ENCODE data around the gene RFX2. TPM values are rescaled to one million over a fixed set of nuclear protein-coding genes. Genes with fewer than 3 reads are reported as not detected.

The RFX2 gene
- total and polyA plus RNA-seq, 9 of the 15 experiments (the other 6 are each of a cell fraction or from before 2014, with no cell fraction given) = 3.6 to 18.7 (median 8.7) TPM

DNA sequence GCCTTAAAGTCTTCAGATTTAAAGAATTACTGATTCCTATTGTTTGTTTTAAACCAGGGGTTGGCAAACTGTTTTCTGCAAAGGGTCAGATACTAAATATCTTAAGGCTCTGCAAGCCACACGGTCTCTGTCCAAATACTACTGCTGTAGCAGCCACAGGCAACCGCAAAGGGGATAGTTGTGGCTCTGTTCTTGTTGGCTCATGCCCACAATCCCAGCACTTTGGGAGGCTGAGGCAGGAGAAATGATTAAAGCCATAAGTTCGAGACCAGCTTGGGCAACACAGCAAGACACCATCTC, 154.7 kb downstream of the RFX2 start (continued):
- TF ChIP-seq, protein P1, sequence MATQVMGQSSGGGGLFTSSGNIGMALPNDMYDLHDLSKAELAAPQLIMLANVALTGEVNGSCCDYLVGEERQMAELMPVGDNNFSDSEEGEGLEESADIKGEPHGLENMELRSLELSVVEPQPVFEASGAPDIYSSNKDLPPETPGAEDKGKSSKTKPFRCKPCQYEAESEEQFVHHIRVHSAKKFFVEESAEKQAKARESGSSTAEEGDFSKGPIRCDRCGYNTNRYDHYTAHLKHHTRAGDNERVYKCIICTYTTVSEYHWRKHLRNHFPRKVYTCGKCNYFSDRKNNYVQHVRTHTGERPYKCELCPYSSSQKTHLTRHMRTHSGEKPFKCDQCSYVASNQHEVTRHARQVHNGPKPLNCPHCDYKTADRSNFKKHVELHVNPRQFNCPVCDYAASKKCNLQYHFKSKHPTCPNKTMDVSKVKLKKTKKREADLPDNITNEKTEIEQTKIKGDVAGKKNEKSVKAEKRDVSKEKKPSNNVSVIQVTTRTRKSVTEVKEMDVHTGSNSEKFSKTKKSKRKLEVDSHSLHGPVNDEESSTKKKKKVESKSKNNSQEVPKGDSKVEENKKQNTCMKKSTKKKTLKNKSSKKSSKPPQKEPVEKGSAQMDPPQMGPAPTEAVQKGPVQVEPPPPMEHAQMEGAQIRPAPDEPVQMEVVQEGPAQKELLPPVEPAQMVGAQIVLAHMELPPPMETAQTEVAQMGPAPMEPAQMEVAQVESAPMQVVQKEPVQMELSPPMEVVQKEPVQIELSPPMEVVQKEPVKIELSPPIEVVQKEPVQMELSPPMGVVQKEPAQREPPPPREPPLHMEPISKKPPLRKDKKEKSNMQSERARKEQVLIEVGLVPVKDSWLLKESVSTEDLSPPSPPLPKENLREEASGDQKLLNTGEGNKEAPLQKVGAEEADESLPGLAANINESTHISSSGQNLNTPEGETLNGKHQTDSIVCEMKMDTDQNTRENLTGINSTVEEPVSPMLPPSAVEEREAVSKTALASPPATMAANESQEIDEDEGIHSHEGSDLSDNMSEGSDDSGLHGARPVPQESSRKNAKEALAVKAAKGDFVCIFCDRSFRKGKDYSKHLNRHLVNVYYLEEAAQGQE (IDR thresholded peaks at IDR 0.05; ENCODE audit: borderline replicate concordance) = 0 out of 2 replicates have a peak, but pooled peaks have one; percentile 8
- TF ChIP-seq, protein P1 (CRISPR knock-in tag; IDR thresholded peaks at IDR 0.05; ENCODE audit: low read depth) = no peak

DNA sequence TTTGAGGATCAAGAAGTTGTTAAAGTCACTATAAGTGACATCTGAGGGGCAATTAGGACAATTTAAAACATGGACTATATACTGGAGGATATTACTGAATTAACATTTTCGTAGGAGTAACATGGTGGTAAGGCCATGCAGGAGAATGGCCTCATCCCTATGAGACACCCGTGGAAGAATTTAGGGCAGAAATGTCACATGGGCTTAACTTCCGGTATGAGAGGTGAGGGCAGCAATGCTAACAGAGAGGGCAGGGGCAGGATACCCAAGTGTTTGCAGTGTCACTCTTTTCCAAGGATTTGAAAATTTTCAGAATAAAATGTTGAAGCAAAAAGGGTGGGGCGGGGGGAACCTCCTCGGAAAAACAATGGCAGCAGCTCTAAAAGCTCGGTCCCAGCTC, 156.0 kb downstream of the RFX2 start:
- Histone ChIP-seq H3K9ac (ENCODE audit: insufficient read depth in 1 of 2, low read depth in 2 of 2, low read length in 2 of 2) (peak overlapping the region; percentile 65 to 91), H3K9me3 (replicated peaks; ENCODE audit: control insufficient read depth, insufficient read depth, low read depth, low read length) (no peaks in the 10 kb centered on the region), H3K79me2 (ENCODE audit: control insufficient read depth, insufficient read depth, low read length) (peaks cover 99% of the 10 kb centered on the region), H2AFZ (ENCODE audit: low read depth, low read length) (peak overlapping the region; percentile 3; the same call in 1 of the 2 replicates), H3K9me1 (ENCODE audit: control insufficient read depth, insufficient read depth, low read length) (peaks cover 4% of the 10 kb centered on the region), H3K27me3 (ENCODE audit: control insufficient read depth in 2 of 2, insufficient read depth in 2 of 2, low read length in 2 of 2) (no peaks in the 10 kb centered on the region), H3K36me3 (ENCODE audit: control insufficient read depth, insufficient read depth, low read length) (peaks cover 45% of the 10 kb centered on the region), H4K20me1 (replicated peaks; ENCODE audit: control insufficient read depth, insufficient read depth, low read length) (peaks cover 29% of the 10 kb centered on the region; the same call in 1 of the 2 replicates), H3K4me1 (replicated peaks in 1 of 2; ENCODE audit: control insufficient read depth in 2 of 2, insufficient read depth in 2 of 2, low read length in 2 of 2) (peaks cover 46% of the 10 kb centered on the region in 2 experiments), H3K4me2 (ENCODE audit: insufficient read depth, low read length) (peak overlapping the region; percentile 71), H3K27ac (ENCODE audit: extremely low read depth, low read depth, low read length) (peak overlapping the region; percentile 70), H3K4me3 (no peak overlapping the region; the same call in 1 of the 2 replicates)
- in situ Hi-C loops (cut with MboI) (no loop called here), intact Hi-C loops (cut with micrococcal nuclease) (no loop called here)
- 25% methylated on average over 6 of the region's 6 CpGs for WGBS (ENCODE audit: insufficient coverage, low coverage, missing lambda C conversion rate)
- BruUV-seq (replicated peaks) = no TSS peak
- ATAC-seq = peak; percentile 5; the same call in 2 of the 3 replicates
- FAIRE-seq = no peak
- ChIA-PET POLR2A (interaction anchor here (1.1 to 4.7 kb wide), 2 partner anchors 14 to 50 kb away, joined by 3 to 41 read pairs; no protein-coding TSS in a partner anchor), CTCF (ENCODE audit: low intra/inter-chr PET ratio) (no interaction called here)
- DNase-seq (ENCODE audit: extremely low read depth in 1 of 4, low spot score in 3 of 4) = no peak
- TF ChIP-seq ERF (CRISPR knock-in tag; IDR thresholded peaks at IDR 0.05) (no peak), SREBF2 (CRISPR knock-in tag; IDR thresholded peaks at IDR 0.05) (no peak), YY1 (IDR thresholded peaks at IDR 0.05; ENCODE audit: borderline replicate concordance in 1 of 3, control insufficient read depth in 1 of 3, extremely low read depth in 1 of 3, insufficient read depth in 3 of 3, insufficient read length in 1 of 3, insufficient replicate concordance in 2 of 3, low read depth in 1 of 3, low read length in 2 of 3) (peak in 1 of 3 experiments; percentile 6), GTF2A2 (tag; IDR thresholded peaks at IDR 0.05) (no peak), ETV1 (tag; conservative IDR thresholded peaks at IDR 0.05; ENCODE audit: low read depth) (0 out of 2 replicates have a peak, but pooled peaks have one; percentile 31), HDAC6 (IDR thresholded peaks at IDR 0.05; ENCODE audit: low read depth, low read length) (no peak), C11orf30 (IDR thresholded peaks at IDR 0.05; ENCODE audit: low read depth) (peak; percentile 3; the same call in 1 of the 2 replicates), ELF1 (tag; IDR thresholded peaks at IDR 0.05) (peak; percentile 32; the same call in 1 of the 2 replicates), PCBP2 (IDR thresholded peaks at IDR 0.05; ENCODE audit: low read depth, low read length, poor library complexity, severe bottlenecking) (no peak)
